HG03066 (cell line): ENCODE results near the gene RPS27L.
A peak's percentile ranks its signal among the peaks of the same experiment; 100 is the strongest.

ENCODE experiments used
- ATAC-seq: cut with Tn5 transposase; IDR thresholded peaks from one replicate; pipeline ENCODE4 v1.9.1; 2021; ENCODE audit warnings: low read depth; ENCODE audit not compliant: unreplicated experiment

Gene RPS27L

GRCh38 chr15:63157118-63157843, at the start of gene RPS27L:
TSS of gene RPS27L (minus strand) at chr15:63157477. CDS start at chr15:63157405, 72 bp downstream.
- ATAC-seq, result peak; percentile 87

GRCh38 chr15:63206079-63206478, 48.8 kb upstream of the RPS27L start:
- no peak for ATAC-seq

GRCh38 chr15:63203451-63204090, 46.3 kb upstream of the RPS27L start:
- no peak for ATAC-seq

GRCh38 chr15:63202861-63203260, 45.6 kb upstream of the RPS27L start:
- no peak for ATAC-seq

- ATAC-seq, result no peak
Observed at GRCh38 chr15:63200464-63201249, 43.4 kb upstream of the RPS27L start.

- ATAC-seq, result no peak
Observed at GRCh38 chr15:63198371-63199250, 41.3 kb upstream of the RPS27L start.

GRCh38 chr15:63197626-63198025, 40.3 kb upstream of the RPS27L start:
- ATAC-seq, result no peak

GRCh38 chr15:63196842-63197241, 39.6 kb upstream of the RPS27L start:
- no peak for ATAC-seq

GRCh38 chr15:63195569-63196015, 38.3 kb upstream of the RPS27L start:
- ATAC-seq, result no peak

GRCh38 chr15:63194880-63195568, 37.7 kb upstream of the RPS27L start:
- no peak for ATAC-seq

- ATAC-seq, result no peak
Observed at GRCh38 chr15:63194302-63194701, 37.0 kb upstream of the RPS27L start.

GRCh38 chr15:63192619-63193206, 35.4 kb upstream of the RPS27L start:
- ATAC-seq, result no peak

- ATAC-seq, result no peak
Observed at GRCh38 chr15:63191895-63192618, 34.8 kb upstream of the RPS27L start.

GRCh38 chr15:63190769-63191649, 33.7 kb upstream of the RPS27L start:
- no peak for ATAC-seq

GRCh38 chr15:63189941-63190768, 32.9 kb upstream of the RPS27L start:
- no peak for ATAC-seq

- ATAC-seq, result peak; percentile 76
Observed at GRCh38 chr15:63188926-63189871, 31.9 kb upstream of the RPS27L start, which contains the start of gene RAB8B. TSS of gene RAB8B (plus strand) at chr15:63189606. CDS start at chr15:63189625, 19 bp downstream.
